Tibial nerve (tissue), 4 donors: ENCODE data around the gene PYURF. TPM values are rescaled to one million over a fixed set of nuclear protein-coding genes. Genes with fewer than 3 reads are reported as not detected.

Experiments used
- DNase-seq, 2 donors: peaks; one replicate each; pipeline ENCODE4 v3.0.0-alpha.2; 2019; ENCODE audit warnings: low spot score in 2 of 2
- H3K27ac ChIP-seq, 4 donors: fragments of 200-600 bp; sonication (generic) in 3 of 4; one replicate each; pipeline ENCODE4 v1.5.1; 2017 to 2019; ENCODE audit warnings: mild to moderate bottlenecking in 1 of 4
- H3K27me3 ChIP-seq, 2 donors: fragments of 200-600 bp; sonication (generic) in 1 of 2; one replicate each; pipeline versions ENCODE4 v1.5.1 to v1.6.0; 2017 to 2019
- H3K36me3 ChIP-seq, 3 donors: fragments of 200-600 bp; sonication (generic); one replicate each; pipeline ENCODE4 v1.5.1; 2018 to 2019
- H3K4me1 ChIP-seq, 4 donors: fragments of 200-600 bp; sonication (generic) in 3 of 4; one replicate each; pipeline ENCODE4 v1.5.1; 2017 to 2019
- H3K4me3 ChIP-seq, 4 donors: fragments of 200-600 bp; sonication (generic) in 3 of 4; one replicate each; pipeline ENCODE4 v1.5.1; 2017 to 2019; ENCODE audit warnings: mild to moderate bottlenecking in 1 of 4, moderate library complexity in 1 of 4
- H3K9me3 ChIP-seq, 4 donors: fragments of 200-600 bp; sonication (generic) in 3 of 4; one replicate each; pipeline ENCODE4 v1.5.1; 2017 to 2019
- EP300 ChIP-seq, 2 donors: sonication (generic); formaldehyde crosslinking; IDR thresholded peaks; one replicate each; pipeline ENCODE4 v1.6.1; 2017; ENCODE audit warnings: antibody characterized with exemption in 2 of 2, mild to moderate bottlenecking in 1 of 2
- POLR2A ChIP-seq, 2 donors: fragments of 450-650 bp; IDR thresholded peaks; one replicate each; pipeline ENCODE4 v1.6.1; 2017; ENCODE audit warnings: antibody characterized with exemption in 2 of 2, mild to moderate bottlenecking in 2 of 2, moderate library complexity in 2 of 2
- WGBS, 2 donors: methylation state at CpG; one replicate each; pipeline ENCODE4 v1.1.5; 2018; 5-methylcytosine and 5-hydroxymethylcytosine counted together
- total RNA-seq, 4 donors: library from RNA; depleted of rRNA; stranded (reverse); fragments of >200 nt; gene quantifications; one replicate each; pipeline ENCODE4 v1.1.0, GENCODE V29; 2016
- TF ChIP-seq, protein P1 (sequence below), 5 experiments: fragments of 200-600 bp in 3 of 5; fragments of 450-650 bp in 2 of 5; sonication (generic) in 3 of 5; IDR thresholded peaks; one replicate each; pipeline ENCODE4 v1.5.1; 2016 to 2019; ENCODE audit warnings: antibody characterized with exemption in 5 of 5, mild to moderate bottlenecking in 3 of 5, moderate library complexity in 2 of 5

The PYURF gene
- total RNA-seq, 4 donors from 2014 or later, result 104 to 135 (median 105) TPM

DNA sequence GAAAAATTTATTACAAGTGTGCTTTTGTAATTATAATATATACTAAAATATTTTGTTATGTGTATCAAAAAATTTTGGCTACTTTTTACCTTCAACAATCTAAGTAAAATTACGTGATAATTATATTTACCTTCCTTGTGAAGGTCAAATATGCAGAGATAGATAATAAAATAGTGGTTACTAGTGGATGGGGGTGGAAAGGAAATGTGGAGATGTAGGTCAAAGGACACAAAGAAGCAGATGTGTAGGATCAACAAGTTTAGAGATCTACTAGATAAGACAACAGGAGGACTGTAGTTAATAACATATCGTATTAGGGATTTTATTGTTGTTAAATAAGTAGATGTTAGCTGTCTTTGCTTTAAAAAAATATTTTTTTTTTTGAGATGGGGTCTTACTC is 45.3 kb downstream of the PYURF start:
- no peak overlapping the region for H3K27ac ChIP-seq
- H3K4me3 ChIP-seq, result no peak overlapping the region
- TF ChIP-seq POLR2A (IDR thresholded peaks at IDR 0.05) (no peak), EP300 (IDR thresholded peaks at IDR 0.05) (no peak)
- TF ChIP-seq, protein P1, sequence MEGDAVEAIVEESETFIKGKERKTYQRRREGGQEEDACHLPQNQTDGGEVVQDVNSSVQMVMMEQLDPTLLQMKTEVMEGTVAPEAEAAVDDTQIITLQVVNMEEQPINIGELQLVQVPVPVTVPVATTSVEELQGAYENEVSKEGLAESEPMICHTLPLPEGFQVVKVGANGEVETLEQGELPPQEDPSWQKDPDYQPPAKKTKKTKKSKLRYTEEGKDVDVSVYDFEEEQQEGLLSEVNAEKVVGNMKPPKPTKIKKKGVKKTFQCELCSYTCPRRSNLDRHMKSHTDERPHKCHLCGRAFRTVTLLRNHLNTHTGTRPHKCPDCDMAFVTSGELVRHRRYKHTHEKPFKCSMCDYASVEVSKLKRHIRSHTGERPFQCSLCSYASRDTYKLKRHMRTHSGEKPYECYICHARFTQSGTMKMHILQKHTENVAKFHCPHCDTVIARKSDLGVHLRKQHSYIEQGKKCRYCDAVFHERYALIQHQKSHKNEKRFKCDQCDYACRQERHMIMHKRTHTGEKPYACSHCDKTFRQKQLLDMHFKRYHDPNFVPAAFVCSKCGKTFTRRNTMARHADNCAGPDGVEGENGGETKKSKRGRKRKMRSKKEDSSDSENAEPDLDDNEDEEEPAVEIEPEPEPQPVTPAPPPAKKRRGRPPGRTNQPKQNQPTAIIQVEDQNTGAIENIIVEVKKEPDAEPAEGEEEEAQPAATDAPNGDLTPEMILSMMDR (IDR thresholded peaks at IDR 0.05), result no peak
- no peaks in the 10 kb centered on the region for H3K4me1 ChIP-seq
- 83 to 85% methylated on average over 2 of the region's 2 CpGs for WGBS, 2 donors
- H3K9me3 ChIP-seq, result no peaks in the 10 kb centered on the region
- DNase-seq, result no peak
- peaks cover 0 to 33% (median 0%) of the 10 kb centered on the region in 3 donors for H3K36me3 ChIP-seq
- no peaks in the 10 kb centered on the region for H3K27me3 ChIP-seq

GRCh38 chr4:88477229-88477860 is 46.2 kb downstream of the PYURF start:
- Histone ChIP-seq H3K27me3 (no peaks in the 10 kb centered on the region), H3K27ac (no peak overlapping the region), H3K36me3 (peaks cover 0 to 26% (median 0%) of the 10 kb centered on the region in 3 donors), H3K4me1 (no peaks in the 10 kb centered on the region), H3K4me3 (no peak overlapping the region), H3K9me3 (no peaks in the 10 kb centered on the region)
- TF ChIP-seq POLR2A (IDR thresholded peaks at IDR 0.05), result no peak
- TF ChIP-seq, protein P1 (IDR thresholded peaks at IDR 0.05), result no peak
- no peak for TF ChIP-seq EP300 (IDR thresholded peaks at IDR 0.05)
- WGBS, 2 donors, result 65 to 78% methylated on average over 4 to 5 of the region's 5 CpGs
- DNase-seq, result no peak

Other genes starting within 250 kb of the PYURF start
- gene PPM1K, start 239.2 kb downstream of the PYURF start, total RNA-seq, result 10 to 100 TPM; 35.1 to 84.3 (median 71.1) TPM
- 10 to 100 TPM in 3 of 4 donors, 1 to 10 TPM in 1; 6.0 to 19.2 (median 13.2) TPM for gene HERC6, start 144.9 kb downstream of the PYURF start, total RNA-seq
- 1 to 10 TPM; 2.1 to 9.2 (median 6.5) TPM for gene HERC5, start 66.7 kb downstream of the PYURF start, total RNA-seq
- 10 to 100 TPM; 30.0 to 61.0 (median 42.0) TPM for gene HERC3, start 68.7 kb upstream of the PYURF start, total RNA-seq
- 10 to 100 TPM in 3 of 4 donors, 1 to 10 TPM in 1; 6.1 to 10.2 (median 10.0) TPM for gene NAP1L5, start 174.1 kb upstream of the PYURF start, total RNA-seq